Fibroblast of pulmonary artery (primary cell): ENCODE measurements around the gene UBL4A.

Experiments used
- DNase-seq: peaks from one replicate; pipeline ENCODE4 v3.0.0-alpha.2; 2010; ENCODE audit warnings: low read depth
- H3K4me3 ChIP-seq: replicated peaks from 2 replicates; pipeline ENCODE4 v1.5.1; 2011; ENCODE audit warnings: low read depth, mild to moderate bottlenecking, control low read depth, low read length, moderate library complexity
- CTCF ChIP-seq: IDR thresholded peaks from 2 replicates; pipeline ENCODE4 v1.5.1; 2011; ENCODE audit warnings: mild to moderate bottlenecking, control low read depth, low read length, inconsistent platforms; ENCODE audit errors: missing control alignments

Gene UBL4A

GRCh38 chrX:154443992-154444754, 42.2 kb downstream of the UBL4A start, which contains the start of gene FAM50A:
FAM50A (plus strand) TSS chrX:154444141; CDS start chrX:154444236, 95 bp downstream.
- peak within 1 kb of the TSS; percentile 63 for H3K4me3 ChIP-seq
- peak; percentile 53 for DNase-seq
- no peak for TF ChIP-seq CTCF

GRCh38 chrX:154443479-154443910, 42.9 kb downstream of the UBL4A start:
- no peak for TF ChIP-seq CTCF
- no peak for DNase-seq
- peak overlapping the region; percentile 36 for H3K4me3 ChIP-seq

- no peak for DNase-seq
- TF ChIP-seq CTCF, result no peak
- H3K4me3 ChIP-seq, result no peak overlapping the region
Measured at GRCh38 chrX:154441984-154442707, 44.3 kb downstream of the UBL4A start.

- DNase-seq, result no peak
- no peak for TF ChIP-seq CTCF
Measured at GRCh38 chrX:154441564-154441963, 44.9 kb downstream of the UBL4A start.

GRCh38 chrX:154440623-154441357, 45.6 kb downstream of the UBL4A start:
- no peak for DNase-seq
- no peak overlapping the region for H3K4me3 ChIP-seq
- no peak for TF ChIP-seq CTCF

More at GRCh38 chrX:154441564-154441963, 44.9 kb downstream of the UBL4A start:
- no peak overlapping the region for H3K4me3 ChIP-seq

GRCh38 chrX:154439841-154440240, 46.6 kb downstream of the UBL4A start:
- TF ChIP-seq CTCF, result no peak
- no peak for DNase-seq
- no peak overlapping the region for H3K4me3 ChIP-seq
